GM19324 (cell line): ENCODE results near the gene EXOC3L4.

Source experiments
- ATAC-seq: cut with Tn5 transposase; IDR thresholded peaks from one replicate; pipeline ENCODE4 v1.9.1; 2021; ENCODE audit warnings: mild to moderate bottlenecking, moderate library complexity; ENCODE audit not compliant: unreplicated experiment, low FRiP score

EXOC3L4 gene

DNA sequence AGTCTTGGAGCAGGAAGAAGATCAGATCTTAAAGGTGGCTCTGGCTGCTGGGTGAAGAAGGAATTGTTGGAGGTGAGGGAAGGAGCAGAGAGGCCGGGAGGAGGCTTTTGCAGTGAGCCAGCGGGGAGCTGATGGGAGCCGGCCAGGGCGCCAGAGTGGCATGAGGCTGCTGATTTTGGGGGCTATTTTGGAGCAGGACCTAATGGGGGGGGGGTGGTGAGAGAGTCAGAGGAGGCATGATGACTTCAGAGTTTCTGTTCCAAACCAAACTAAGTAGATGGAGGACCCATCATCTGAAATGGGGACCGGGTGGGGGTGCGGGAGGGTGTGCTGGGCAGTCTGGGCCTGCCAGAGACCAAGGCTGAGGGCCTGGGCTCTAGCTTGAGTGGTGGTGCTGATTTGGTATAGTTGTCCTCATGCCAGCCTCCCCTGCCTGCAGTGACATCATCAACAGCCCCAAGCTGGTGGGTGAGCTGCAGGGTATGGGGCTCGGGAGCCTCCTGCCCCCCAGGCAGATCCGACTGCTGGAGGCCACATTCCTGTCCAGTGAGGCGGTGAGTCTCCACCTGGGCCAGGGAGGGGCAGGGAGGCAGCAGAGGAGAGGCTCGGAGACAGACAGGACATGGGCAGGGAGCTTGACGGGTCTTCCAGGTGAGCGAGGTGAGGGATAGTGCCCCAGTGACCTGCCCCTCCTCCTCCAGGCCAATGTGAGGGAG, 34.9 kb downstream of the EXOC3L4 start:
- no peak for ATAC-seq

DNA sequence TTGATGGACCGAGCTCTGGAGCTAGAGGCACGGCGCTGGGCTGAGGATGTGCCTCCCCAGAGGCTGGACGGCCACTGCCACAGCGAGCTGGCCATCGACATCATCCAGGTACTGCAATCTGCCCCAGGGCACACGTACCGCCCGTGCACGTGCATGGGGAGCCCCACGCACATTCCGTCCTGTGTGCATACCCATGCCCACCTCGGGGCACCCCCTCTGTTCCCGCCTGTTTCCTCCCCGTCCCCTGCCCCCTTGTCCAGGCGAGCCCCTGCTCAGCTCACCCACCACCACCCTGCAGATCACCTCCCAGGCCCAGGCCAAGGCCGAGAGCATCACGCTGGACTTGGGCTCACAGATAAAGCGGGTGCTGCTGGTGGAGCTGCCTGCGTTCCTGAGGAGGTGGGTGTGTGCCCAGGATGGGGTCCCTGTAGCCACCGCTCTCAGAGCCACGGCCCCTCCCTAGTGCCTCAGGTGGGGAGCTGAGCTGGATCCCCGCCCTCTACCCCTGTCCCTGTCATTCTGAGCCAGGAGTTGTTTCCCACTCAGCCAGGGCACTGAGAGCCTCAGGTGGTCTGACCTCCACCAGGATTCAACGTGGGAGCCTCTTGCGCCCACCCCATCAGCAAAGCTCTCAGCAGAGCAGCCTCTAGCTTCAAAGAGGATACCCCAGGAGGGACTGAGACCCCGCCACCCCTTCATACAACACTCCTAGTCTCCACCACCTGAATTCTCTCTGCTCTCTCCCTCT, 35.7 kb downstream of the EXOC3L4 start:
- no peak for ATAC-seq

DNA sequence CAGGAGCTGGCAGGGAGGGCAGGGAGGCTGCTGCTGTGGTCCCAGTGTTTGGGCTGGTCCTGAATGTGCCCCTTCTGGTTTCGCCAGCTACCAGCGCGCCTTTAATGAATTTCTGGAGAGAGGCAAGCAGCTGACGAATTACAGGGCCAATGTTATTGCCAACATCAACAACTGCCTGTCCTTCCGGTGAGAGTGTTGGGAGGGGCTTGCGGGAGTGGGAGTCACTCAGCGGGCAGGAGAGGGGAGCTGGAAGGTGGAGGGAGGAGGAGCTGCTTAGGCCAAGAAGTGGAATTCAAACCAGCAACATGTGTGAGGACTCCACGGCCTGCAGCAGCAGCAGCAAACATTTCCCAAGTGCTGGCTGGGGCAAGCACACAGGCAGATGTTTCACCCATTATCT, 36.4 kb downstream of the EXOC3L4 start:
- no peak for ATAC-seq

DNA sequence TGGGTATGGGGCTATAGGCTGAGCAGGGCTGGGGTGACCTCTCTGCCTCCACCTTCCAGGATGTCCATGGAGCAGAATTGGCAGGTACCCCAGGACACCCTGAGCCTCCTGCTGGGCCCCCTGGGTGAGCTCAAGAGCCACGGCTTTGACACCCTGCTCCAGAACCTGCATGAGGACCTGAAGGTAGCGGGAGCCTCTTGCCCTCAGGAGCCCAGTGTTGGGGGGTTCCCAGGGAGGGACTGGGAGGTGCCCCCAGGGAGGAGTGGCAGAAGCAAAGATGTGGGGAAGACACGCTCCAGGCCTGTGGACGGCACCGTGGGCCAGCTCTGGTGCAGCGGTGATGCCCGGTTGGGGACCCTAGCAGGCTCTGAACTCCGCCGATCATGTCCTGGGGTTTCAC, 37.1 kb downstream of the EXOC3L4 start:
- ATAC-seq, result no peak

DNA sequence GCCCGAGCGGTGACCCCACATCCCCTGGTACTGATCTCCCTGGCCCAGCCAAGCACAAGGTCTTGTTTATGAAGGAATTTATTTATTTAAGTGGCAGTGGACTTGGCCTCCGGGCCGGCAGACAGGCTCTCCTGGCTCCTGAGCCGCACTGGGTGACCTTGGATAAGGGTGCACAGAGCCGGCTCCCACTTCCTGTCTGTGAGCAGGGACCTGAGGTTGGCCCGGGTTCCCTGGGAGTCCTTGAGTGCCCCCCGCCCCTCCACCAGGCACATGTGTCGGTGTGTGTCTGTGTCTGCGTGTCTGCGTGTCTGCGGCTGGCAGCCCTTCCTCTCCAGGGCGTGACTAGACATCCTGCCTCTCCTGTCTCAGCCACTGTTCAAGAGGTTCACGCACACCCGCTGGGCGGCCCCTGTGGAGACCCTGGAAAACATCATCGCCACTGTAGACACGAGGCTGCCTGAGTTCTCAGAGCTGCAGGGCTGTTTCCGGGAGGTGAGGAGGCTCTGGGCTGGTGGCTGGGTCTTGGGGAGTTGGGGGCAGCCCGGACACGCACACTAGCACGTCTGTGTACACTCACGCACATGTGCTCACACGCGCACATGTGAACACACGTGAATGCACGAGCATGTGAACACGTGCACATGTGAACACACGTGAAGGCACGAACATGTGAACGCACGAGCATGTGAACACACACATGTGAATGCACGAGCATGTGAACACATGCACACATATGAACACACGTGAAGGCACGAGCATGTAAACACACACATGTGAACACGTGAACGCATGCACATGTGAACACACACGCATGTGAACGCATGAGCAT, 38.1 kb downstream of the EXOC3L4 start:
- no peak for ATAC-seq

DNA sequence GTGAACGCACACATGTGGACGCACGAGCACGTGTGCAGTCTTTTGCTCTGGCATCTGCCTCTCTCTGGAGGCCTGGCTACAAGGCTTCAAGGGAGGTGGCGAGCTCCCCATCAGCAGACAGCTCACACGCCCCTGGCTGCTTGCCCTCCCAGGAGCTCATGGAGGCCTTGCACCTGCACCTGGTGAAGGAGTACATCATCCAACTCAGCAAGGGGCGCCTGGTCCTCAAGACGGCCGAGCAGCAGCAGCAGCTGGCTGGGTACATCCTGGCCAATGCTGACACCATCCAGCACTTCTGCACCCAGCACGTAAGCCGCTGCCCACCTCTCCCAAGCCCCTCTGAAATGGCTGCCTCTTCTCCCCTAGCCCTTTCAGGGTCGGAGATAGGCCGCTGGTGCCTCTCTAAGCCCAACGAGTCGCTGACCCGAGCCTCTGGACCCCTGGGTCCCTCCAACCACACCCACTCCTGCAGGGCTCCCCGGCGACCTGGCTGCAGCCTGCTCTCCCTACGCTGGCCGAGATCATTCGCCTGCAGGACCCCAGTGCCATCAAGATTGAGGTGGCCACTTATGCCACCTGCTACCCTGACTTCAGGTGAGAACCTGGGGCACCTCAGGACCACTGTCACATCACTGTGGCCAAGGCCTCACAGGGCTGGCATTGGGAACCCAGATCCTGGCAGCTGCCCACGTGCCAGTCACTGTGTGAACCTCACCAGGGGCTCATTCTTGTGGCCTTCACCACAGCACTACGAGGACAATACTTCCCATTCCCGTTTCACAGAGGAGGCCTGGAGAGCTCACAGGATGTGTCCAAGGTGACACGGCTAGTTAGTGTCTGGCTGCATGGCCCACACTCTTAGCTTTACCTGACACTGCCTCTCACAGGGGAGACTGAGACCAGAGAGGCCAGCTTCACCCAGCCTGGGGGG, 39.0 kb downstream of the EXOC3L4 start:
- ATAC-seq, result no peak

DNA sequence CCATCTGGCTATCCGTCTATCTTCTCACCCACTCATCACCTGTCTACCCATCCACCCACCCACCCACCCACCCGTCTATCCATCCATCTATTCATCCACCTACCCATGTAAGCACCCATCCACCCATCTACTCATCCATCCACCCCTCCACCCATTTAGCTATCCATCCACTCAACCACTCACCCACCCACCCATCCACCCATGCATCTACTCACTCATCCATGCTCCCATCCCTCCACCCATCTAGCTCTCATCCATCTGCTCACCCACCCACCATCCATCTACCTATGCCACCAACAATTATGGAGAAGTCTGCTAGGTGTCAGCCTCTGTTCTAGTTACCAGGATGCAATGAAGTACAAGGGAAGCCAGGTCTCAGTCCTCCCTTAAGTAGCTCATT, 39.9 kb downstream of the EXOC3L4 start:
- ATAC-seq, result no peak

DNA sequence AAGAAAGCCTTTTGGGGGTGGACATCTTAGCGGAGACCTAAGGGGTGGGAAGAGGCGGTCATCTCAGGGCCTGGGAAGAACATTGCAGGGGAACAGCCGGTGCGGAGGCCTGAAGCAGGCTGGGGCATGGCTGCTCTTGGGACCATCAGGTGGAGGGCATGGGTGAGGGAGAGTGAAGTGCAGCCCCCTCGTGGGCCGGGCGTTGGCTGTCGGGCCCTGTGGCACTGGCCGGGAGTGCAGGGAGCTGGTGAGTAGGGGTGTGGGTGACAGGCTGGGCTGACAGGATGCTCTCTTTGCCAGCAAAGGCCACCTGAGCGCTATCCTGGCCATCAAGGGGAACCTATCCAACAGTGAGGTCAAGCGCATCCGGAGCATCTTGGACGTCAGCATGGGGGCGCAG, 40.4 kb downstream of the EXOC3L4 start:
- no peak for ATAC-seq

DNA sequence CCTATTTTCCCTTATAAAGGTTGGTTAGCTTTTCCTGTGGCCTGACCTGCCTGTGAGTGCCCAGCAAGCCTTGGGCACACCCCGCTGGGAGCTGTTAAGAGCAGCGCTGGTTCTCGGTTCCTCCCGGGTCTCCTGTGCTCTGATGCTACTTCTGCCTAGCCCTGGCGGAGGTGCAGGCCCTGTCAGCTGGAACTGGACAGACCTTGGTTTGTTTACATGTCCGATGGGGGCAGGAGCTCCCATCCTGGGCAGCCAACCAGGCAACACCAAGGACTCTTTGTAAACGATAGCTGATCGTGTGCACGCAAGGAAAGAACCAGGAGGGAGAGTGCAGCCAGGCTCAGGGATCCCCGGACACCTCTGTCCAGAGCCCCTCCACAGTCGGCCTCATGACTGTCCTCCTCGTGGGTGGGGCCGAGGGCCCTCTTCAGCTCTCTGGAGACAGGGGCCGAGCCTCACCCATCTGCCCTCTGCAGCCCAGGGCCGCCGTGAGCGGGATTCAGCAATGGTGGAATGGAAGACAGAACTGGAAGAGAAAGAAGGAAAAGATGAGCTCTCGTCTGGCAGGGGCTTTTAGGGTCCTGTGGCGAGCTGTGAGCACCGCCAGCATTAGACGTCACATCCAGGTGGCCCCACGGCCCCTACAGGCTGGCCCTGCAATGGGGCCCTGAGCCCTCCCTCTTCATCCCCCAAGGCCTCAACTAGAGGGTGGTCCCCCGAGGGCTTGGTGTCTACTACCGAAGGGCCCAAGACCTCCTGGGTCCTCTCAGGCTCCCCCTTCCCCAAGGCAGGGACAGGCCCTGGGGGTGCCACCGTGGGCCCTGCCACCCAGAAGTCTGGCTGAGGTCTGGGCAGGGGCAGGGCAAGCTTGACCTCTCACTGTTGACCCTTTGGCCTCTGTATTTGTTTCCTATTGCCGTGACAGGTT, 41.1 kb downstream of the EXOC3L4 start:
- no peak for ATAC-seq

DNA sequence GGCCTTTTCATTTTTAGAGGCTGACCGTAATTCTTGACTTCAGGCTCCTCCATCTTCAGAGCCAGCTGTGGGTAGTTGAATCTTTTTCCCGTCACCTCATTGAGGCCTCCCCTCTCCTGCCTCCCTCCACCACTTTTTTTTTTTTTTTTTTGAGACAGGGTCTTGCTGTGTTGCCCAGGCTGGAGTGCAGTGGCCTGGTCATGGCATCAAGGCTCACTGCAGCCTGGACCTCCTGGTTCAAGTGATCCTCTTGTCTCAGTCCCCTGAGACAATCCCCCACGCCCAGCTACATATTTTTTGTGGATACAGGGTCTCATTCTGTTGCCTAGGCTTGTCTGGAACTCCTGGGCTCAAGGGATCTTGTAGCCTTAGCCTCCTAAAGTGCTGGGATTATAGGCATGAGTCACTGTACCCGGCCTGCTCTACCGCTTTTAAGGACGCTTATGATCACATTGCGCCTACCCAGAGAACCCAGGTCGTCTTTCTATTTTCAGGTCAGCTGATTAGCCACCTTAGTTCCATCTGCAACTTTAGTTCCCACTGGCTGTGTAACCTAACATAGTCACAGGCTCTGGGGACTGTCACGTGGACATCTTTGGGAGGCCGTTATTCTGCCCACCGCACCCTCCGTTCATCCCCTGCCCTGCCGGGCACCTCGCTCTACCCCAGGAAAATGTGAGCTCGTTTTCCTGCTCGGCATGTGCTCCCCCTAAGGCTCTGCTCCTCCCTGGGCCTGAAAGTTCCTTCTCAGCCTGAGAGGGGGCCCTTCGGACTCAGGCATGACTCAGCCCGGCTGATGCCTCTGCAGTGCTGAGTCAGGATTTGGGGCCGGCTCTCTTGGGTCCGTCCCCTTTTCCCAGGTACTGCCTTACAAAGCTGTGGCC, 42.1 kb downstream of the EXOC3L4 start:
- no peak for ATAC-seq

DNA sequence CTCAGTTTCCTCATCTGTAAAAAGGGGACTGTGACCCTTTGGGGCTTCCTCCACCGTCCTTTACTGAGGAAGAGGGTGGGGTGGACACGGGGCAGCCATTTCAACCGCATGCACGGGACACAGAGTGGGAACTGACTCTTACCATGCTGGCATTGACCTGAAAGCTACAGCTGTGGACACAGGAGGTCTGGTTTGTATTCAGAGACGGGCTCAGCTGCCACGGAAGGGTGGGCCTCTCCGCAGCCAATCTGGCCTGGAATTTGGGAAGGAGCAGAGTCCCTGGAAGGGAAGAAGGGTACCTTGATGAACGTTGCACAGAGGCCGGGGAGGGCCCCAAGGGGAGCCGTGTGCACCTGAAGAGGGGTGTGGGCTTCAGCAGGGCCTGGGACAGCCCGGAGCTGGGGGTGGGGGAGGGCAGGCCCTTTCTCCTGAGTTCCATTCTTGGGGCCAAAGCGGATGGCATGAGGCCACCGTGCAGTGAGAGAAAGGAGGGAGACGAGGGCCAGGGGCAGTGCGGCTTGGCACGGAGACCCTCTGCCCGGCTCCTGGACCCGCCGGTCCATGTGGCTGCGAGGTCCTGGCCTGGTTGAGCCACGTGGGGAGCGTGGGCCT, 43.3 kb downstream of the EXOC3L4 start:
- no peak for ATAC-seq

DNA sequence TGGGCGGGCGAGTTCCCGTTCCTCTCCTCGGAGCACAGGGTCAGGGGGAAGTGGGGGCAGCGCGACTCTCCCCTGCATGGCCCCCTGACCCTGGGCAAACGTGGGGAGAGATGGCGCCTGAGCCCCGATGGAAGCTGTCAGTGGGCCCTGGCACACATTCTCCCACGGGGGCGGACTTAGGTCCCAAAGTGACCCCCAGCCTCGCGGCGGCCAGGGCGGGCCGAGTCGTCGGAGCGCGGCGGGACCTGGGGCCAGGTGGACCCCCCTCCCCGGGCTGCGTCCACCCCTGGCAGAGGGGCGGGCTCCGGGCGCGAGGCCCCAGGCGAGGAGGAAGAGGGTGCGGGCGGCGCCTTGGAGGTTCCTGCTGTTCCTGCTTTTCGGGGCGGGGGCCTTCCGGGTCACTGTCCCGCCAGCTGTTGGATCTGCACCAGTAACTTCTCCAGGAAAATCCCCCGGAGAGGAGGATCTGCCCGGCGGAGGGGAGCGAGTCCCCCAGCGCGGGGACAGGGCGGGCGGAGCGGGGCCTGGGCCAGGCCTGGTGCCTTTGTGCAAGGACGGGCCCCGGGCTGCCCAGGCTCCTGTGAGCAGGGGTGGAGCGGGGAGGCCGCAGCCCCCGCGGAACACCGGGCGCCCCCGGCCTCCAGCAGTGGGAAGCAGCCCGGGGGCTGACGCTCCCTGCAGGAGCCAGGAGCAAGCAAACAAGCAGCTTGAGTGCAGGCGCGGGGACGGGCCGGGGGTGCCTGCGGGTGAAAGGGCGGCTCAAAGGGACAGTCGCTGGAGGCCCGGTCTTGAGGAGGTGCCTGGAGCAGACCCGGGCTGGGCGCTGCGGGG, 44.0 kb downstream of the EXOC3L4 start:
- ATAC-seq, result no peak

DNA sequence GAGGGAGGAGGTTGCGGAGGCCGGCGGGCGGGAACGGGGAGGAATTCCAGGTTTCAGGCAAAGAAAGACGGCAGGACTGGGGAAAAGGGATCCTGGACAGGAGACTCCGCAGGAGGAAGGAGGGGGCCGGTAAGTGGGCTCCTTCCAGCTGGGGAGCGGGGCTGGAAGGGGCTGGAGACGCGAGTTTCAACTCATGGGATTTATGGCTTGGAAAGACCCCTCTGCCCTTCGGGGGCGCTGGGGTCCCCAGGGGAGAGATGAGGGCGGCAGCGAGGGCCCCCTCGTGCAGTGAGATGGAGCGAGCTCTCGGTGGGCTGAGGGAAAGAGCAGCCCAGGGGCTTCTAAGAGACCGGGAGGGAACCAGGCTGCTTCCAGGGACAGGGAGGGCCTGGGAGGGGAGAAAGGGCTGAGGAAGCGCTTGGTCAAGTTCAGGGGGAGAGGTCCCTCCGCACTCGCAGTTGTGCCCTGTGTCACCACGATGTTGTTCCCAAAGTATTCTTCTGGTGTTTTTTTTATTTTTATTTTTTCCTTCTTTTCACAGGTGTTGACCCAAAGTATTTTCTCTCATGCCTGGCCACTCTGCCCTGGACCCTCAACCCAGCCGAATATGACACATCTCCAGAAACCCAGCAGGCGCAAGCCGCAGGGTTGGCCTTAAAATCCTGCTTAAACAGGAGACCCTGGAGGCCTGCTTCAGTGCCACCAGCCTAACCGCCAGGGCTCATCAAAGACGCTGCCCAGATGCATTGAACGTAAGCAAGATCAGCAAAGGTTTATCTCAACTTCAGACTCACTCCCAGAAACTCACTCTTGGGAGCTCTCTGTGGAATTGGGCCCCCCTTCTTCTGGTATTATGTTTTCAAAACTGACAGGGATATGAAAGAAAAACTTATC, 44.9 kb downstream of the EXOC3L4 start:
- no peak for ATAC-seq

DNA sequence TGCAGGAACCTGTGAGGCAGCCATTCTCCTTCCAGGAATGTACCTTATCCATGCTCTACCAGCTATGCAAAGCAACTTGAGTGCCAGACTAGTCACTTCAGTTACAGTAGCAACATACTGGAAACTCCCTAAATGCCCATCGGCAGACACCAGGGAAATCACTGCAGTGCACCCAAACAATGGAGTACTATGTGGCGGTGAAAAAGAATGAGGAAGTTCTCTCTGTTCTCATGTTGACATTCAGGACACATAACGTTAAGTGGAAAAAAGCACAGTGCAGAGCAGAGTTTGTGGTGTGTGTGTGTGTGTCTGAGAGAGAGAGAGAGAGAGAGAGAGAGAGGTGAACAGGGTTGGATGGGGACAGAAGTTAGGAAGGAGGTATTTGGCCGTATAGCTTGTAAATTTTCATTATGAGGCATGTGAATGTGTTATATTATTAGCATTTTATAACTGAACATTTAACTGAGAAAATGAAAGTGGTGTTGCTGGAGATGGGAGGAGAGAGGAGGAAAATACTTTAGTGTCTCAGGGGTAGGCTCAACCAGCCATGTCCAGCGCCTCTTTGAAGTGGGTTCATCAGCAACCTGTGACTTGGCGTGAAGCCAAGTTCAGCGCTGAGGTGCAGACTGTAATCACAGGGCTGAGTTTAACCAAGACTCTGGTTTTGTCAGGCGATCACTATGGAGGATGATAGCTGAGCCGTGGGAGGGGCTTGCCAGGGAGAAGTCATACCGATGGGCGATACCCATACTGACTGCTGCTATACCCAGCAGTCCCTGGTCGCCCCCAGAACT, 46.0 kb downstream of the EXOC3L4 start:
- ATAC-seq, result no peak

DNA sequence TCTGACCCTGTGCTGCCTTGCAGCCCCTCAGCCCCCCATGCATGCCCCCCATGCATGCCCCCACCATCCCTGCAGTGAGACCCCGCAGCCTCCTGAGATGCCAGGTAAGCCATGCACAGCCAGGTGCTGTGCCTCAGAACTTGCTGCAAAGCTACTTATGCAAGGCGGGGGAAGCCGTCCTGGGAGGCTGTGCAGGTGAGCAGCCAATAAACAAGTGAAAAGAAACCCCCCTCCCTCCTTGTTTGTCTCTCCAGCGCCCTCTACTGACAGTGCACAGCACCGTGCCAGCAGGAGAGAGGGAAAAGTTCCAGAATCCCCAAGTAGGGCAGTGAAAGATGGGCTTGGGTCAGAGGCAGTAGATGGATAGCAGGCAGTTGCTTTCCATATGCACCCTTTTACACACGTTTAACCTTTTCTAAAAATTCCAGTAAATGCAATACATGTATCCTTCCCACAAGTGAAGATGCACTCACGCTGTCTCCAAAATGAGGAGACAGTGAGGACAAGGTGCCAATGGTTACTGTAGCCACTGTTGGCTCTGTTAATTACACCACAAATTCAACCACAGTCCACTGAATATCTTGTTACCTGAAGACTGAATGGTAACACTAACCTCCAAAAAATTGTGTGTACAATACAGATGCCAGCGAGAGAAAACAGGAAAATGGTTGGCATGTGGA, 46.7 kb downstream of the EXOC3L4 start:
- ATAC-seq, result no peak
